Measurements from ENCODE around the gene ARHGAP24. TPM values are rescaled to one million over a fixed set of nuclear protein-coding genes. Genes with fewer than 3 reads are reported as not detected.

The ARHGAP24 gene
- total and polyA plus RNA-seq, 2 experiments from 2014 or later = 19.5 to 29.6 TPM

DNA sequence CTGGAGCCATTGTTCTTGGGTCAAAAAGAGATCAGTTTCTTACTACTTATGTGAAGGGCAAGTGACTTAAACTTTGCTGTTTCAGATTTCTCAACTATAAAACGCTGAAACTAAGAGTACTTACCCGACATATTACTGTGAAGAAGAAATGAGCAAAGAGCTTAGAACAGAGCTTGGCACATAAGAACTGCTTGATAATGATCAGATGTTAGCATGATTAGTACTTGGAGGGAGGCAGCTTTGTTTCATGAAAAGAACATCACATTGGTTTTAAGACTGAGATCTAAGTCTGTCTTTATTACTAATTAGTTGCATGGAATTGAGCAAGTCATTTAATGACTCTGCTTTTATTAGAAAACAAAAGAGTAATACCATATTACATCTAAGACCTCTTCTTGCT is 169.1 kb downstream of the ARHGAP24 start:
- no peak overlapping the region for H3K4me2 ChIP-seq
- no peaks in the 10 kb centered on the region for H4K20me1 ChIP-seq (ENCODE audit: insufficient read depth, poor library complexity, severe bottlenecking)
- no peaks in the 10 kb centered on the region for H3K79me2 ChIP-seq
- no peaks in the 10 kb centered on the region for H3K9me2 ChIP-seq (replicated peaks; ENCODE audit: insufficient read depth)
- no peak for TF ChIP-seq EZH2phosphoT487 (IDR thresholded peaks at IDR 0.05; ENCODE audit: low read depth, severe bottlenecking, unreplicated experiment)
- TF ChIP-seq, protein P1, sequence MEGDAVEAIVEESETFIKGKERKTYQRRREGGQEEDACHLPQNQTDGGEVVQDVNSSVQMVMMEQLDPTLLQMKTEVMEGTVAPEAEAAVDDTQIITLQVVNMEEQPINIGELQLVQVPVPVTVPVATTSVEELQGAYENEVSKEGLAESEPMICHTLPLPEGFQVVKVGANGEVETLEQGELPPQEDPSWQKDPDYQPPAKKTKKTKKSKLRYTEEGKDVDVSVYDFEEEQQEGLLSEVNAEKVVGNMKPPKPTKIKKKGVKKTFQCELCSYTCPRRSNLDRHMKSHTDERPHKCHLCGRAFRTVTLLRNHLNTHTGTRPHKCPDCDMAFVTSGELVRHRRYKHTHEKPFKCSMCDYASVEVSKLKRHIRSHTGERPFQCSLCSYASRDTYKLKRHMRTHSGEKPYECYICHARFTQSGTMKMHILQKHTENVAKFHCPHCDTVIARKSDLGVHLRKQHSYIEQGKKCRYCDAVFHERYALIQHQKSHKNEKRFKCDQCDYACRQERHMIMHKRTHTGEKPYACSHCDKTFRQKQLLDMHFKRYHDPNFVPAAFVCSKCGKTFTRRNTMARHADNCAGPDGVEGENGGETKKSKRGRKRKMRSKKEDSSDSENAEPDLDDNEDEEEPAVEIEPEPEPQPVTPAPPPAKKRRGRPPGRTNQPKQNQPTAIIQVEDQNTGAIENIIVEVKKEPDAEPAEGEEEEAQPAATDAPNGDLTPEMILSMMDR (IDR thresholded peaks at IDR 0.05; ENCODE audit: poor library complexity) = no peak
- no peak for TF ChIP-seq EZH2 (IDR thresholded peaks at IDR 0.05; ENCODE audit: borderline replicate concordance)
- no peaks in the 10 kb centered on the region for H3K9me3 ChIP-seq (ENCODE audit: low read depth)
- H3K4me1 ChIP-seq (ENCODE audit: insufficient read depth) = no peaks in the 10 kb centered on the region
- no peaks in the 10 kb centered on the region for H3K27me3 ChIP-seq
- no peak overlapping the region for H2AFZ ChIP-seq
- no peaks in the 10 kb centered on the region for H3K36me3 ChIP-seq (replicated peaks; ENCODE audit: insufficient read depth, low read depth)
- WGBS (ENCODE audit: low lambda C conversion rate, missing lambda C conversion rate) = 61% methylated on average over 2 of the region's 2 CpGs
- H3K27ac ChIP-seq = no peak overlapping the region
- H3K4me3 ChIP-seq = no peak overlapping the region
- DNase-seq (ENCODE audit: low spot score) = no peak

DNA sequence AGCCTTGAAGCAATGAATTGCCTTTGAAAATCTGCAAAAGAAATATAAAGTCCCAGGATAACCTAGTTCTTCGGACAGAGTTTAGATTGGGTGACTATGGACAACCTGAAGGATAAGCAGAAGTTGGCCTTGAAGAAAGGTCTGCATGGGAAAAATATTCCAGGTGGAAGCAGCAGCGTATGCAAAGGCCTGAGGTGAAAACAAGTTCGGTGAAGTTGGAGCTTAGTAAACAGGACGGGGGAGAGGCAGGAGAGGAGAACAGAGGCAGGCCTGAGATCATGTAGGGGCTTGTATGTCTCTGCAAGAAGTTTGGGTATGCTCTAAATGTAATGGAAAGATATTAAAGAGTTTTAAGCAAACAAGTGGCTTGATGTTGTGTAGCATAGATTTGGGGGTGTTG is 176.0 kb downstream of the ARHGAP24 start:
- H2AFZ ChIP-seq = no peak overlapping the region

DNA sequence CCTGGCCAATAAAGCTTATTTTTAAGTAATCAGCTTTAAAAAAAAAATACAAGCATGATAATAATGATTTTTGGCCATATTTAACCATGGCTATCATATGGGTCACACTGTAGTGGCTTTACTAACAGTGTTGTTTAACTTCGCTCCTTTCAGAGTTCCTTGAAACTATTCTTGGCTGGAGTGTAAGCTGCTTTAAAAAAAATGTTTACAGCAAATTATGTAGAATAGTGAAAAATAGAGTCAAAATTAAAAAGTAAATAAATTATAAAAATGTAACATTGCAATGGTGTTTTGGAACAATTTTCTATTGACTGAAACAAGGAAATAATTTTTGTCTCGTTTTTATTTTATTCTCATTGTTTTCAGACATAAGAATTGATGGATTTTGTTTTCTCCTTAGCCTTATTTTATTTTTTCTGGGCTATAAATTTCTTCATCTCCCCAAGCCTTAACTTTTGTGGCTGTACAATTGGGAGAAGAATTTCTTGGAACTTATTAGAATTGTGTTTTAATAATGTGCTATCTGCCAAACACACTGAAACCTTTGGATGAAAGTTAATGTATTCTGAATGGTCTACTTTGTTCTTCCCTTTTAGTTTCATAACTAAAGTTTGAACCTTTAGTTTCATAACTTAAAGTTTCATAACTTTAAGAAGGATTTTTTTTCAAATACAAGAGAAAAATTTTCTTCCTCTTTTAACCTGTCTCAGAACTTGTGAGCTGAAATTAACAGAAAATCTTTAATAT is 182.0 kb downstream of the ARHGAP24 start:
- no peaks in the 10 kb centered on the region for H4K20me1 ChIP-seq (ENCODE audit: insufficient read depth, poor library complexity, severe bottlenecking)
- no peak for DNase-seq (ENCODE audit: low spot score)
- H3K4me1 ChIP-seq (ENCODE audit: insufficient read depth) = no peaks in the 10 kb centered on the region
- no peak for TF ChIP-seq EZH2phosphoT487 (IDR thresholded peaks at IDR 0.05; ENCODE audit: low read depth, severe bottlenecking, unreplicated experiment)
- TF ChIP-seq, protein P1 (IDR thresholded peaks at IDR 0.05; ENCODE audit: poor library complexity) = no peak
- TF ChIP-seq EZH2 (IDR thresholded peaks at IDR 0.05; ENCODE audit: borderline replicate concordance) = no peak
- H3K4me3 ChIP-seq = no peak overlapping the region
- H3K79me2 ChIP-seq = no peaks in the 10 kb centered on the region
- no peaks in the 10 kb centered on the region for H3K27me3 ChIP-seq
- H2AFZ ChIP-seq = no peak overlapping the region
- no peaks in the 10 kb centered on the region for H3K36me3 ChIP-seq (replicated peaks; ENCODE audit: insufficient read depth, low read depth)
- H3K4me2 ChIP-seq = no peak overlapping the region
- 94% methylated on average over 2 of the region's 2 CpGs for WGBS (ENCODE audit: low lambda C conversion rate, missing lambda C conversion rate)
- no peaks in the 10 kb centered on the region for H3K9me3 ChIP-seq (ENCODE audit: low read depth)
- no peak overlapping the region for H3K27ac ChIP-seq
- no peaks in the 10 kb centered on the region for H3K9me2 ChIP-seq (replicated peaks; ENCODE audit: insufficient read depth)

More for the DNA sequence above, 176.0 kb downstream of the ARHGAP24 start:
- Histone ChIP-seq H3K9me2 (replicated peaks; ENCODE audit: insufficient read depth) (no peaks in the 10 kb centered on the region), H3K79me2 (no peaks in the 10 kb centered on the region), H3K4me2 (no peak overlapping the region), H3K4me3 (no peak overlapping the region), H3K4me1 (ENCODE audit: insufficient read depth) (no peaks in the 10 kb centered on the region), H3K27me3 (no peaks in the 10 kb centered on the region), H4K20me1 (ENCODE audit: insufficient read depth, poor library complexity, severe bottlenecking) (no peaks in the 10 kb centered on the region), H3K9me3 (ENCODE audit: low read depth) (no peaks in the 10 kb centered on the region), H3K27ac (no peak overlapping the region), H3K36me3 (replicated peaks; ENCODE audit: insufficient read depth, low read depth) (no peaks in the 10 kb centered on the region)
- DNase-seq (ENCODE audit: low spot score) = no peak
- TF ChIP-seq EZH2 (IDR thresholded peaks at IDR 0.05; ENCODE audit: borderline replicate concordance) = no peak
- TF ChIP-seq, protein P1 (IDR thresholded peaks at IDR 0.05; ENCODE audit: poor library complexity) = no peak
- TF ChIP-seq EZH2phosphoT487 (IDR thresholded peaks at IDR 0.05; ENCODE audit: low read depth, severe bottlenecking, unreplicated experiment) = no peak
- WGBS (ENCODE audit: low lambda C conversion rate, missing lambda C conversion rate) = 88% methylated on average over 4 of the region's 4 CpGs
